Activated naive CD4-positive, alpha-beta T cell treated with anti-CD3 and anti-CD28 coated beads, Interleukin-2, amount 10 ng/mL, durations not matched to agents 5 hours and 36 hours (primary cell): Measurements from ENCODE around the gene CACHD1. TPM values are rescaled to one million over a fixed set of nuclear protein-coding genes. Genes with fewer than 3 reads are reported as not detected.

ENCODE experiments used
- microRNA-seq: library from miRNA; unstranded; fragments of <30 nt; microRNA quantifications from one replicate; pipeline ENCODE4 v1.2.0, GENCODE V29; 2022; ENCODE audit warnings: borderline microRNAs expressed, borderline replicate concordance
- total RNA-seq, 2 experiments: library from RNA; stranded (reverse); gene quantifications; one replicate each; pipeline ENCODE4 v1.2.3, GENCODE V29; 2021

CACHD1 gene
- total RNA-seq: under 1 TPM; 0.18 to 0.31 TPM

DNA sequence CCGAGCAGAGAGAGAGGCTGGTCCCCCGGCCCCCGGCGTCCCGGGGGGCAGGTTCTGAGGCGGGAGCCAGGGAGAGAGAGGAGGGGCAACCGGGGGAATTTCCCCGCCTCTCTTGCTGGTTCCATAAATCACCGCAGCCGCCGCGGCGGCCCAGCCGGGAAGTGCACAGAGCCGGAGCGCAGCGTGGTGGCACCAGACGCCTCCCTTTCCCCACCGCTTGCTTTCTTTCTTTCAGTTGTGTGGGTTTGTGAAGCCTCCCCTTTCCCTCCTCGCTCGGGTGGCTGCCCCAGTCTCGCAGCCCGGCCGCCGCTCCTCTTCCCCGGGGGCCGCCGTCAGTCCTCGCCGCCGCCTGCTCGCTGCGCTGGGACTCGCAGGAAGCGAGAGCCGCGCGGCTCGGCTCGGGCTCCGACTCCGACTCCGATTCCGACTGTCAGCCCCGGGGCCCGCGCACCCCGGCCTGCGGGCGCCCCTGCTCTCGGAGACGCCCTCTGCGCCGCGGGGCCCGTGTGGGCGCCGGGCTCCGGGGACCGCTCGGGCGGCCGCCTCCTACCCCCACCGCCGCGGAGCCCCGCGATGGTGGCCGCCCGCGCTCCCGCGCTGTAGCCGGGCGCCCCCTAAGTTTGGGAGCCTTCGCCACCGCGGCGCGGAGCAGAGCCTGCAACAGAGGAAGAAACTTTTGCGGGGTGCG is at the start of gene CACHD1:
Gene CACHD1, plus strand, starts transcription at position 153 of the 688 bp plus-strand sequence. CDS start 616 bp downstream, outside the sequence.

Small RNA genes within 50 kb of the gene (microRNA-seq; reads per million reads assigned to microRNA genes)
- gene MIR4794: not detected
